ENCODE data around the gene MIF.
A peak's percentile ranks its signal among the peaks of the same experiment; 100 is the strongest.
"Not testable (repeated sequence)": the region's sequence is repeated elsewhere in the genome, so short reads cannot be mapped to it uniquely, and the experiment has no call there.

Gene MIF

GRCh38 chr22:23877566-23877965, 16.6 kb upstream of the MIF start:
- no peak for DNase-seq (ENCODE audit: low read depth)

- no peak for DNase-seq (ENCODE audit: low read depth)
These were observed 16.0 kb upstream of the MIF start for GRCh38 chr22:23878219-23878618.

- no peak for DNase-seq (ENCODE audit: low read depth)
These were observed 11.8 kb upstream of the MIF start for GRCh38 chr22:23882370-23882769.

GRCh38 chr22:23883658-23884057, 10.5 kb upstream of the MIF start:
- no peak for DNase-seq (ENCODE audit: low read depth)

- DNase-seq (ENCODE audit: low read depth): no peak
These were observed 10.0 kb upstream of the MIF start for GRCh38 chr22:23884140-23884539.

- no peak for DNase-seq (ENCODE audit: low read depth)
These were observed 5.4 kb upstream of the MIF start for GRCh38 chr22:23888615-23889401.

GRCh38 chr22:23889620-23890019, 4.6 kb upstream of the MIF start:
- DNase-seq (ENCODE audit: low read depth): no peak

GRCh38 chr22:23891726-23892125, 2.5 kb upstream of the MIF start:
- no peak for DNase-seq (ENCODE audit: low read depth)

- DNase-seq (ENCODE audit: low read depth): no peak
These were observed 2.1 kb upstream of the MIF start for GRCh38 chr22:23892130-23892529.

- no peak for DNase-seq (ENCODE audit: low read depth)
These were observed 1.5 kb upstream of the MIF start for GRCh38 chr22:23892706-23893105.

GRCh38 chr22:23893121-23893944, 850 bp upstream of the MIF start:
- no peak for DNase-seq (ENCODE audit: low read depth)

GRCh38 chr22:23894710-23895598, 771 bp downstream of the MIF start:
- peak; percentile 36 for DNase-seq (ENCODE audit: low read depth)

GRCh38 chr22:23895599-23896144, 1.5 kb downstream of the MIF start:
- no peak for DNase-seq (ENCODE audit: low read depth)

GRCh38 chr22:23896166-23896522, 2.0 kb downstream of the MIF start:
- no peak for DNase-seq (ENCODE audit: low read depth)

GRCh38 chr22:23896523-23897186, 2.5 kb downstream of the MIF start:
- DNase-seq (ENCODE audit: low read depth): no peak

- no peak for DNase-seq (ENCODE audit: low read depth)
These were observed 3.1 kb downstream of the MIF start for GRCh38 chr22:23897320-23897719.

- no peak for DNase-seq (ENCODE audit: low read depth)
These were observed 4.1 kb downstream of the MIF start for GRCh38 chr22:23898006-23898974.

- no peak for DNase-seq (ENCODE audit: low read depth)
These were observed 5.0 kb downstream of the MIF start for GRCh38 chr22:23899042-23899745.

GRCh38 chr22:23900227-23900626, 6.0 kb downstream of the MIF start:
- not testable (repeated sequence) for DNase-seq (ENCODE audit: low read depth)

- DNase-seq (ENCODE audit: low read depth): no peak
These were observed 7.4 kb downstream of the MIF start for GRCh38 chr22:23901600-23901999.

All from stromal cell of bone marrow (primary cell).